Hindlimb muscle (tissue), 1 donor: ENCODE data around the gene CLASP1. TPM values are rescaled to one million over a fixed set of nuclear protein-coding genes. Genes with fewer than 3 reads are reported as not detected.
"Not testable (repeated sequence)": the region's sequence is repeated elsewhere in the genome, so short reads cannot be mapped to it uniquely, and the experiment has no call there.

ENCODE experiments used
- DNase-seq: peaks from one replicate; pipeline ENCODE4 v3.0.0-alpha.2; 2013
- polyA plus RNA-seq: library from polyadenylated mRNA; unstranded; fragments of 120-200 nt; gene quantifications from one replicate; pipeline ENCODE4 v1.2.1, GENCODE V29; 2013; ENCODE audit not compliant: insufficient read length

Gene CLASP1
- polyA plus RNA-seq, 1 donor = 69.7 TPM

- no peak for DNase-seq
Observed at GRCh38 chr2:121613152-121613551, 36.1 kb downstream of the CLASP1 start.

- DNase-seq = no peak
Observed at GRCh38 chr2:121611730-121612705, 37.2 kb downstream of the CLASP1 start.

- not testable (repeated sequence) for DNase-seq
Observed at GRCh38 chr2:121611048-121611649, 38.1 kb downstream of the CLASP1 start.

- DNase-seq = not testable (repeated sequence)
Observed at GRCh38 chr2:121610487-121610874, 38.8 kb downstream of the CLASP1 start.

- DNase-seq = no peak
Observed at GRCh38 chr2:121608967-121609366, 40.3 kb downstream of the CLASP1 start.

GRCh38 chr2:121608367-121608766 lies 40.9 kb downstream of the CLASP1 start:
- DNase-seq = no peak

- DNase-seq = no peak
Observed at GRCh38 chr2:121605820-121606733, 43.2 kb downstream of the CLASP1 start.

- DNase-seq = no peak
Observed at GRCh38 chr2:121603185-121603584, 46.1 kb downstream of the CLASP1 start.

- no peak for DNase-seq
Observed at GRCh38 chr2:121599963-121600651, 49.2 kb downstream of the CLASP1 start.

GRCh38 chr2:121598087-121598486 lies 51.2 kb downstream of the CLASP1 start:
- DNase-seq = no peak

- peak; percentile 25 for DNase-seq
Observed at GRCh38 chr2:121596221-121597080, 52.8 kb downstream of the CLASP1 start.

GRCh38 chr2:121595012-121595891 lies 54.0 kb downstream of the CLASP1 start:
- DNase-seq = no peak

- DNase-seq = no peak
Observed at GRCh38 chr2:121591199-121591598, 58.1 kb downstream of the CLASP1 start.

- DNase-seq = no peak
Observed at GRCh38 chr2:121588357-121588756, 60.9 kb downstream of the CLASP1 start.

- no peak for DNase-seq
Observed at GRCh38 chr2:121587131-121587530, 62.1 kb downstream of the CLASP1 start.

GRCh38 chr2:121584741-121585140 lies 64.5 kb downstream of the CLASP1 start:
- no peak for DNase-seq

GRCh38 chr2:121583555-121583954 lies 65.7 kb downstream of the CLASP1 start:
- DNase-seq = no peak

- DNase-seq = no peak
Observed at GRCh38 chr2:121582272-121582671, 67.0 kb downstream of the CLASP1 start.

- DNase-seq = no peak
Observed at GRCh38 chr2:121579309-121579708, 70.0 kb downstream of the CLASP1 start.

GRCh38 chr2:121577381-121577780 lies 71.9 kb downstream of the CLASP1 start:
- DNase-seq = no peak
